Spinal cord (tissue), 4 donors: ENCODE data around the gene OR5K2. TPM values are rescaled to one million over a fixed set of nuclear protein-coding genes. Genes with fewer than 3 reads are reported as not detected.

Source experiments
- polyA plus RNA-seq, 2 donors: library from polyadenylated mRNA; unstranded; fragments of 120-200 nt; gene quantifications; one replicate each; pipeline ENCODE4 v1.2.1, GENCODE V29; 2013; ENCODE audit not compliant: insufficient read length in 2 of 2
- small RNA-seq: library from RNA; depleted of rRNA; stranded (forward); fragments of <200 nt; gene quantifications from one replicate; pipeline ENCODE3, GENCODE V24; 2014; ENCODE audit warnings: low replicate concordance
- total RNA-seq, 2 donors: library from RNA; depleted of rRNA in 1 of 2; stranded (reverse); fragments of 120-200 nt in 1 of 2; fragments of >200 nt in 1 of 2; gene quantifications; one replicate each; pipeline versions ENCODE4 v1.2.3 to v1.2.4, GENCODE V29; 2013 to 2014

The OR5K2 gene
- total and polyA plus RNA-seq, 4 donors = 0.26 TPM; not detected in 3

Small RNA genes within 50 kb of the gene (small RNA-seq; reads per million reads assigned to genes)
- gene RPL38P4 = not detected

Other genes with a start within 250 kb of the OR5K2 start
- gene OR5H6, start 233.4 kb upstream of the OR5K2 start, total RNA-seq = not detected
- gene OR5H6, start 233.4 kb upstream of the OR5K2 start, polyA plus RNA-seq = not detected
- not detected for gene OR5H2, start 215.2 kb upstream of the OR5K2 start, total RNA-seq
- not detected for gene OR5H2, start 215.2 kb upstream of the OR5K2 start, polyA plus RNA-seq
- not detected for gene OR5K4, start 143.8 kb upstream of the OR5K2 start, total RNA-seq
- gene OR5K4, start 143.8 kb upstream of the OR5K2 start, polyA plus RNA-seq = not detected
- gene OR5K3, start 107.0 kb upstream of the OR5K2 start, total RNA-seq = not detected
- gene OR5K3, start 107.0 kb upstream of the OR5K2 start, polyA plus RNA-seq = not detected
- gene OR5K1, start 34.5 kb upstream of the OR5K2 start, total RNA-seq = not detected
- not detected for gene OR5K1, start 34.5 kb upstream of the OR5K2 start, polyA plus RNA-seq
- gene CLDND1, start 25.2 kb downstream of the OR5K2 start, total RNA-seq = 100 to 1,000 TPM; 143 to 263 TPM
- 100 to 1,000 TPM; 182 to 203 TPM for gene CLDND1, start 25.2 kb downstream of the OR5K2 start, polyA plus RNA-seq
- gene GPR15, start 34.3 kb downstream of the OR5K2 start, total RNA-seq = not detected
- gene GPR15, start 34.3 kb downstream of the OR5K2 start, polyA plus RNA-seq = not detected
- 10 to 100 TPM; 19.5 to 21.8 TPM for gene CPOX, start 95.9 kb downstream of the OR5K2 start, total RNA-seq
- gene CPOX, start 95.9 kb downstream of the OR5K2 start, polyA plus RNA-seq = 10 to 100 TPM; 24.0 to 26.7 TPM